NCI-H69 (cell line): ENCODE results near the gene ULBP3.

Experiments
- DNase-seq: peaks from one replicate; lab custom pipeline; 2025; lab: John Stamatoyannopoulos, UW

Gene ULBP3

GRCh38 chr6:150068720-150069648, at the start of gene ULBP3:
Gene ULBP3 (minus strand): TSS chr6:150069121. CDS start chr6:150069066, 55 bp downstream.
- DNase-seq, result peak; percentile 65

- peak; percentile 87 for DNase-seq
Measured at GRCh38 chr6:150118627-150119026, 49.7 kb upstream of the ULBP3 start.

DNA sequence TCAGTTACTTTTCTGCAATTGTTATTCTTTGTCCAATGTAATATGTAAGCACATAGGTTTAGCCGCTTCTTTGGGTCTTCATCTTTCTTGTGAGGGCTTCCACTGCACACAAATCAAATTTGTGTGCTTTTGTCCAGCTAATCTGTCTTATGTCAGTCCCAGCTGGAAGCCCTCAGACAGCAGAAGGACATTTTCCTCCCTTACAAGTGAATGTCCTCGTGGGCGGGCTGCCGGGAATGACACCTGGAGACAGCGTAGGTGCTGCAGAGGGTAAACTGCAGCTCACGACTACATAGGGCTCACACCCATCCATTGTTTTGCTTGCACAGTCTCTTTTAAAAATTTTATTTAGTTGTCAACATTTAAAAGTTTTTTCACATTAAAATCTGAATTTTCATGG, 49.3 kb upstream of the ULBP3 start:
- DNase-seq, result peak; percentile 85

- DNase-seq, result peak; percentile 78
Measured at GRCh38 chr6:150116200-150116800, 47.4 kb upstream of the ULBP3 start.

- no peak for DNase-seq
Measured at GRCh38 chr6:150115769-150116168, 46.8 kb upstream of the ULBP3 start.

DNA sequence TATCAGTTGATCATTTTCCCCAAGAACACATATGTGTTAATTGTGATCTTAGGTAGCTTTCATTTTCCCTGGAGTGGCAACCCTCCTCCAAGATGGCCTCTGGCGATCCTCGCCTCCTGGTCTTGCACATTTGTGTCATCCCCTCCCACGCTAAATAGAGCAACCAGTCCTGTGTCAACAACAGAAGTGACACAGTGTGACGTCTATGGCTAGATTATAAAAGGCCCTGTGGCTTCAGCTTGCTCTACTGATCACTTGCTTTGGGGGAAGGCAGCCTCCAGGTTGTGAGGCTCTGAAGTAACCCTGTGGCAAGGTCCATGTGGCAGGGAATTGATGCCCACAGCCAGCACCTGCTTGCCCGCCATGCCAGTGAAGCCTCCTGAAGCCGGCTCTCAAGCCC, 43.3 kb upstream of the ULBP3 start:
- no peak for DNase-seq

GRCh38 chr6:150102750-150103270, 33.9 kb upstream of the ULBP3 start:
- DNase-seq, result no peak

DNA sequence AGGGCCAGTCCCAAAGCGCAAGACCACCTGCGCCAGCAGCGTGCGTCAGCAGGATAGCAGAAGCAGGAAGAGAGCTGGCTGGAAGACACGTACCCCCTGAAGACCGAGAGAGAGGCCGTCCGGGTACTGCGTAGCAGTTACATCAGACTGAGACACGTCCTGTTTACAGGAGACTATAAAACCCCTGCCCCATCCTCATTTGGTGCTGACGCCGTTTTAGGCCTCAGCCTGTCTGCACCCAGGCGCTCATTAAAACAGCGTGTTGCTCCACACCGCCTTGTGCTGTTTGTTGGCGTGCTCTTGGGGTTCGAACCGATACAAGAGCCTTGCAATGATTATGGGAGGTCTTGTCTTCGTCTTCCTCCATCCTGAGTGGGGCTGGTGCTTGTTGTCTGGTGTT, 31.8 kb upstream of the ULBP3 start:
- DNase-seq, result no peak

GRCh38 chr6:150099953-150100352, 31.0 kb upstream of the ULBP3 start:
- DNase-seq, result no peak

GRCh38 chr6:150099546-150099945, 30.6 kb upstream of the ULBP3 start:
- no peak for DNase-seq

DNA sequence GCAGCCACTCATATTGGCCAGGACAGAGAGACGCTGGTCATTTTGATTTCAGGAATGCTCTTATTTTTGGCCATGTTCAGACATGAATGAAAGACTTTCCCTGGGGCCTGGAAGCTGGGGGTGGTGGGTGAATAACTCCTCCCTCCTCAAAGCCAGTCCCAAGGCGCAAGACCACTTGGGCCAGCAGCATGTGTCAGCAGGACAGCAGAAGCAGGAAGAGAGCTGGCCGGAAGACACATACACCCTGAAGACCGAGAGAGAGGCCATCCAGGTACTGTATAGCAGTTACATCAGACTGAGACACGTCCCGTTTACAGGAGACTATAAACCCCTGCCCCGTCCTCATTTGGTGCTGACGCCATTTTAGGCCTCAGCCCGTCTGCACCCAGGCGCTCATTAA, 29.2 kb upstream of the ULBP3 start:
- no peak for DNase-seq

- no peak for DNase-seq
Measured at GRCh38 chr6:150093397-150093796, 24.5 kb upstream of the ULBP3 start.

GRCh38 chr6:150091476-150091875, 22.6 kb upstream of the ULBP3 start:
- DNase-seq, result peak; percentile 84

- DNase-seq, result no peak
Measured at GRCh38 chr6:150090328-150090727, 21.4 kb upstream of the ULBP3 start.

DNA sequence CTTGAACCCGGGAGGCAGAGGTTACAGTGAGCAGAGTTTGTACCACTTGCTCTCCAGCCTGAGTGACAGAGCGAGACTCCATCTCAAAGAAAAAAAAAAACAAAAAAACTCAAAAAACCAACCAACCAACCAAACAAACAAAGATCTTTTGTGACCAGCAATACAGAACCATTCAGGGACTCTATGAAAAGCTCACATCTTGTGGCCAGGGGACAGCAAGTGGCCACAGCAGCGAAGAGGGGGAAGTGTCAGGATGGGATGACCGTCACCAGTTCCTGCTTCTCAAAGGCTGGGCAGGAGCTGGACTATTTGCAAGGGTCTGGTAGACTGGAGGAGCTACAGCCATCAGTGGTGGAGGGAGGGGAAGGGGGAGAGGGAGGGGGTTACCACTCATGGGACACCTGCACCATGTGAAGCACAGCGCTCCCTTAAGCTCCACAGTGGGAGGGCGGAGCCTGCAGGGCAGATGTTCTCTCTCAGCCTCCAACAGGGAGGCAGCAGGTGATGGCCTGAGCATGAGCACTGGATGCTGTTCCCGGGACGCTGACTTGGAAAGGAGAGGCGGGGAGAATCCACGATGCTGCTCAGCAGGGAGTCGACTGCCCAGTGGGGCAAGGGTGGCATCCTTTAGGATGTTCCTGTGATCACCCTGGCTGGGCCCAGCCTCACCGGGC, 19.7 kb upstream of the ULBP3 start:
- DNase-seq, result peak; percentile 23

- no peak for DNase-seq
Measured at GRCh38 chr6:150087336-150087735, 18.4 kb upstream of the ULBP3 start.

GRCh38 chr6:150086026-150086425, 17.1 kb upstream of the ULBP3 start:
- no peak for DNase-seq

DNA sequence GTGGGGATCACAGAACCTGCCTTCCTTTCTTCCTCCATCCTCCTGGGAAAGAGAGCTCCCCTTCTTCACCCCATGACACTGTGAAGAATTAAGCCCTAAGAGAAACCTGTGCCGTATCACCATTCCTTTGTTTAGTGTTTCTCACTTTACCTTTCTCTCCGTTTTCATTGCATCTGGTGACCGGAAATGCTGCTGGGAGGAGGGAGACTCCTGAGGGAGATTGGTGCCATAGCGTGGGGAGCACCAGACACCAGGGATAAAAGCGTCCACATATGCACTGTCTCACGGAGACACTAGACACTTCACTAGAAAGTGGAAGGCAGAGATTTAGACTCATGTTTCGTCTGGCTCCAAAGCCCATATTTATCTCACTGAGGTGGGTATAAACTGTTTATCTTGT, 15.5 kb upstream of the ULBP3 start:
- DNase-seq, result no peak

- no peak for DNase-seq
Measured at GRCh38 chr6:150083839-150084238, 14.9 kb upstream of the ULBP3 start.

- DNase-seq, result no peak
Measured at GRCh38 chr6:150081702-150082101, 12.8 kb upstream of the ULBP3 start.

GRCh38 chr6:150079604-150080003, 10.7 kb upstream of the ULBP3 start:
- DNase-seq, result peak; percentile 69

DNA sequence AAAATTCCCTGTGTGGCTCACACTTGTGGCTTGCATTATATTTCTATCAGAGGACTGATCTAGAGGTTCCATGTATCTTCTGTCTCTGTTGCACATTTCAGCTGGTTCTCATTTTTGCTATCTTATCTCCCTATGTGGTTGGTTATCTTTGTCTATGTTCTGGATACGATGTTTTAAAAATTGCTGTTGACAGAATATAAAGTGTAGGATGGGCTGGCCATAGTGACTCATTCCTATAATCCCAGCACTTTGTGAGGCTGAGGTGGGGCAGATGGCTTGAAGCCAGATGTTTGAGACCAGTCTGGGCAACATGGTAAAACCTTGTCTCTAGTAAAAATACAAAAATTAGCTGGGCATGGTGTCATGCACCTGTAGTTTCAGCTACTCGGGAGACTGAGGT, 9.9 kb upstream of the ULBP3 start:
- peak; percentile 10 for DNase-seq
